Cardiac fibroblast (primary cell): Measurements from ENCODE around the gene ABCF2.

ENCODE experiments used
- DNase-seq, 2 donors: peaks; one replicate each; pipeline versions ENCODE4 v3.0.0 to v3.0.0-alpha.2; 2010; ENCODE audit warnings: low read depth in 2 of 2
- H3K4me3 ChIP-seq, 2 donors: replicated peaks in 1 of 2; 1 replicate in 1 of 2; 2 replicates in 1 of 2; pipeline ENCODE4 v1.5.1; 2011; ENCODE audit warnings: low read depth in 2 of 2, low read length in 2 of 2, mild to moderate bottlenecking in 2 of 2, moderate library complexity in 1 of 2
- CTCF ChIP-seq: IDR thresholded peaks from one replicate; pipeline ENCODE4 v1.5.1; 2011; ENCODE audit warnings: low read depth, mild to moderate bottlenecking, low read length, inconsistent platforms

The ABCF2 gene

DNA sequence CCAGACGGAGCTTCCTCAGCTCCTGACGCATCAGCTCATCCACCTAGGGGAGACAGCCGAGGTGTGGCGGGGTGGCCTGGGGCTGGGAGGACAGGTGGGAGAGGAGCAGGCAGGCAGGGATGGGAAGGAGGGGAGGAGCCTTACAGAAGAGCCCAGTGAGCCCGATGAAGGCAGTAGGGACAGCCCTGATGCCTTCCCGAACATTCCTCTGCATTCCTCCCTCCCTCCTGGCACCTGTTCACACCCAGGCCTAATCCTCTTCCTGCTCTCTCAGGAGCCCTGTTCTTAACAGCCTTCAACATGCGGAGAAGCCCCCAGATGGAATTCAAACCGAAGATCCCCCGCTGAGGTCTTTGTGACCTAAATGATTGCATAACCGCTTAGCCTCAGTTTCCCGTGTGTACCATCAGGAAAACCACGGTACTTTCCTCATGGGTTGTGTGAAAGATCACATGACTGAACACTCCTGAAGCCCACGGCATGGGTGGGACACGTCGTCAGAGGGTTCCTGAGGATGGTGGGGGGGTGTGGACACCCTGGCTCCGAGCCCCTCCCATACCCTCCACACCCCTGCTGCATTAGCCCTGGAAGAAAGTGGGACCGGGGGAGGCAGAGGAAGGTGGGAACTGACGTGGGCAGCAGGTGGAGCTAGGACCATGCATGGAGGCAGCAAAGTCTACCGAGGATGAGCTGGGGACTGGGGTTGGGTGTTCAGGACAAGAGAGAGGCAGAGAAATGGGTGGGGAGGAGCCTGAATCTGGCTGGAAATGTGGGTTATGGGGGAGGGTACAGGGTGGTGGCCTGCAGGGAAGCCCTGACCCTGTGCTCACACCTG lies 31.2 kb downstream of the ABCF2 start:
- no peak overlapping the region for H3K4me3 ChIP-seq
- DNase-seq = no peak
- TF ChIP-seq CTCF = no peak

- H3K4me3 ChIP-seq = no peak overlapping the region
- no peak for TF ChIP-seq CTCF
- DNase-seq = no peak
These were observed 32.8 kb downstream of the ABCF2 start for GRCh38 chr7:151194188-151194587.

GRCh38 chr7:151193203-151193978 lies 33.6 kb downstream of the ABCF2 start:
- no peak for TF ChIP-seq CTCF

GRCh38 chr7:151192002-151192539 lies 34.9 kb downstream of the ABCF2 start:
- no peak for TF ChIP-seq CTCF
- no peak overlapping the region for H3K4me3 ChIP-seq
- DNase-seq = no peak

More at GRCh38 chr7:151193203-151193978, 33.6 kb downstream of the ABCF2 start:
- no peak for DNase-seq
- no peak overlapping the region for H3K4me3 ChIP-seq

DNA sequence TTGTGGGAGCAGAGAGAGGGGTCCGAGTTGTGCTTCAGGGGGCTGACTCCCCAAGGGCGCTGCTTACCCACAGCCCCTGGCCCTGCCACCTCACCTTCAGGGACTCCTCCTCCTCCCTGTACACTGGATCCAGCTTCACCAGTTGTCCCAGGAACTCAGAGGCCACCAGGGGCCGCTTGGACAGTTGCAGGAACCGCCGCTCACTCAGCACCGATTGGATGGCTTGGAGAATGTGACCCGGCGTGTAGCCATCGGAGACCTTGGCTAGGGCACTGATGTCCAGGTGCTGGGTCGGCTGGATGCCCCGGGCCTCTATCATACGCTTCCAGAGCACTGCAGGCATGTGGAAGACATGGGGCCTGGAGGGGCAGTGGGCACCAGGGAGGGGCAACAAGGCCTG lies 35.5 kb downstream of the ABCF2 start:
- H3K4me3 ChIP-seq = no peak overlapping the region
- no peak for DNase-seq
- no peak for TF ChIP-seq CTCF

DNA sequence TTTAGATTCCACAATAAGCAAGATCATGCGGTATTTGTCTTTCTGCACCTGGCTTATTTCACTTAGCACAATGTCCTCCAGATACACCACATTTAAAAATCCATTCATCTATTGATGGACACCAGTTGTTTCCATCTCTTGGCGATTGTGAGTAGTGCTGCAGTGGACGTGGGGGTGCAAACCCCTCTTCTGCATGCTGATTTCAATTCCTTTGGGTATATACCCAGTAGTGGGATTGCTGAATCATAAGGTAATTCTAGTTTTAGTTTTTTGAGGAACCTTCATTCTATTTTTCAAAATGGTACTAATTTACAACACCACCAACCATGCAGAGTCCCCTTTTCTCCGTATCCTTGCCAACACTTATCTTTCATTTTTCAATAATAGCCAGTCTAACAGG lies 38.0 kb downstream of the ABCF2 start:
- no peak for DNase-seq
- no peak overlapping the region for H3K4me3 ChIP-seq
- TF ChIP-seq CTCF = no peak
